Measurements from ENCODE around the gene MPP1.

MPP1 gene

DNA sequence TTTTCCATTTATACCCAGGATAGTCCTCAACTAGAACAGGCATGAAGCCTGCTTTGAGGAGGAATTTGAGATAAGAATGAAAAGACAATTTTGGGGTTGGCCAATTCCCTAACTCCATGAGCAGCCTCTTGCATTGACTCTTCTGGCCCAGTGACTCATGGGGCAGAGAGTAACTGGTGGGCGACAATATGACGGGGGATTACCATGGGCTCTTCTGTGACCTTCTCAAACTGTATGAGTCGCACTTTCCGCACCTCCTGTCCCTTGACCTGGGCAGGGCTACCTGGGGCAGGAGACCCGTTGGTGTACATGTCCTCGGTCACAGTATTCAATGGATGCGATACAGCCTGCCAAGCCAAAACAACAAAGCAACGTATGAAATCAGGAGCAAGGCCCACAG, 13.3 kb downstream of the MPP1 start:
- H3K4me3 ChIP-seq (ENCODE audit: low read depth in 1 of 2, low read length in 2 of 2), result no peak overlapping the region
- no peaks in the 10 kb centered on the region for H3K9me3 ChIP-seq (ENCODE audit: low read length)
- H3K27me3 ChIP-seq (ENCODE audit: control insufficient read depth in 1 of 2, insufficient read depth in 2 of 2, low read length in 2 of 2), result no peaks in the 10 kb centered on the region
- H3K27ac ChIP-seq (ENCODE audit: low read depth, low read length), result no peak overlapping the region
- H3K9ac ChIP-seq (ENCODE audit: low read length), result no peak overlapping the region
- no peaks in the 10 kb centered on the region for H3K4me1 ChIP-seq (ENCODE audit: insufficient read depth, low read length)
- no peaks in the 10 kb centered on the region for H3K36me3 ChIP-seq (ENCODE audit: insufficient read depth, low read length)

GRCh38 chrX:154791467-154791866, 13.8 kb downstream of the MPP1 start:
- H3K4me1 ChIP-seq (ENCODE audit: insufficient read depth, low read length), result no peaks in the 10 kb centered on the region
- H3K27me3 ChIP-seq (ENCODE audit: control insufficient read depth in 1 of 2, insufficient read depth in 2 of 2, low read length in 2 of 2), result no peaks in the 10 kb centered on the region
- H3K27ac ChIP-seq (ENCODE audit: low read depth, low read length), result no peak overlapping the region
- no peaks in the 10 kb centered on the region for H3K9me3 ChIP-seq (ENCODE audit: low read length)
- no peaks in the 10 kb centered on the region for H3K36me3 ChIP-seq (ENCODE audit: insufficient read depth, low read length)
- H3K9ac ChIP-seq (ENCODE audit: low read length), result no peak overlapping the region
- H3K4me3 ChIP-seq (ENCODE audit: low read depth in 1 of 2, low read length in 2 of 2), result no peak overlapping the region

GRCh38 chrX:154785716-154786115, 19.6 kb downstream of the MPP1 start:
- no peaks in the 10 kb centered on the region for H3K27me3 ChIP-seq (ENCODE audit: control insufficient read depth in 1 of 2, insufficient read depth in 2 of 2, low read length in 2 of 2)
- H3K4me1 ChIP-seq (ENCODE audit: insufficient read depth, low read length), result no peaks in the 10 kb centered on the region
- H3K4me3 ChIP-seq (ENCODE audit: low read depth in 1 of 2, low read length in 2 of 2), result no peak overlapping the region
- no peak overlapping the region for H3K9ac ChIP-seq (ENCODE audit: low read length)
- no peaks in the 10 kb centered on the region for H3K9me3 ChIP-seq (ENCODE audit: low read length)
- no peak overlapping the region for H3K27ac ChIP-seq (ENCODE audit: low read depth, low read length)
- H3K36me3 ChIP-seq (ENCODE audit: insufficient read depth, low read length), result no peaks in the 10 kb centered on the region

- Histone ChIP-seq H3K9me3 (ENCODE audit: low read length) (no peaks in the 10 kb centered on the region), H3K4me1 (ENCODE audit: insufficient read depth, low read length) (no peaks in the 10 kb centered on the region), H3K27ac (ENCODE audit: low read depth, low read length) (no peak overlapping the region), H3K4me3 (ENCODE audit: low read depth in 1 of 2, low read length in 2 of 2) (no peak overlapping the region), H3K27me3 (ENCODE audit: control insufficient read depth in 1 of 2, insufficient read depth in 2 of 2, low read length in 2 of 2) (no peaks in the 10 kb centered on the region), H3K9ac (ENCODE audit: low read length) (no peak overlapping the region), H3K36me3 (ENCODE audit: insufficient read depth, low read length) (no peaks in the 10 kb centered on the region)
Observed at GRCh38 chrX:154784149-154784995, 20.9 kb downstream of the MPP1 start.

GRCh38 chrX:154780968-154781367, 24.3 kb downstream of the MPP1 start:
- H3K36me3 ChIP-seq (ENCODE audit: insufficient read depth, low read length), result peaks cover 3% of the 10 kb centered on the region
- H3K27ac ChIP-seq (ENCODE audit: low read depth, low read length), result no peak overlapping the region
- H3K27me3 ChIP-seq (ENCODE audit: control insufficient read depth in 1 of 2, insufficient read depth in 2 of 2, low read length in 2 of 2), result no peaks in the 10 kb centered on the region
- H3K4me1 ChIP-seq (ENCODE audit: insufficient read depth, low read length), result no peaks in the 10 kb centered on the region
- no peaks in the 10 kb centered on the region for H3K9me3 ChIP-seq (ENCODE audit: low read length)
- H3K4me3 ChIP-seq (ENCODE audit: low read depth in 1 of 2, low read length in 2 of 2), result no peak overlapping the region
- H3K9ac ChIP-seq (ENCODE audit: low read length), result no peak overlapping the region

- H3K4me1 ChIP-seq (ENCODE audit: insufficient read depth, low read length), result no peaks in the 10 kb centered on the region
- H3K9ac ChIP-seq (ENCODE audit: low read length), result no peak overlapping the region
- no peak overlapping the region for H3K4me3 ChIP-seq (ENCODE audit: low read depth in 1 of 2, low read length in 2 of 2)
- no peaks in the 10 kb centered on the region for H3K9me3 ChIP-seq (ENCODE audit: low read length)
- no peak overlapping the region for H3K27ac ChIP-seq (ENCODE audit: low read depth, low read length)
- H3K36me3 ChIP-seq (ENCODE audit: insufficient read depth, low read length), result peaks cover 21% of the 10 kb centered on the region
- H3K27me3 ChIP-seq (ENCODE audit: control insufficient read depth in 1 of 2, insufficient read depth in 2 of 2, low read length in 2 of 2), result no peaks in the 10 kb centered on the region
Observed at GRCh38 chrX:154779261-154779660, 26.0 kb downstream of the MPP1 start.

- H3K9me3 ChIP-seq (ENCODE audit: low read length), result no peaks in the 10 kb centered on the region
- no peak overlapping the region for H3K27ac ChIP-seq (ENCODE audit: low read depth, low read length)
- H3K4me3 ChIP-seq (ENCODE audit: low read depth in 1 of 2, low read length in 2 of 2), result no peak overlapping the region
- no peak overlapping the region for H3K9ac ChIP-seq (ENCODE audit: low read length)
- H3K27me3 ChIP-seq (ENCODE audit: control insufficient read depth in 1 of 2, insufficient read depth in 2 of 2, low read length in 2 of 2), result no peaks in the 10 kb centered on the region
- no peaks in the 10 kb centered on the region for H3K4me1 ChIP-seq (ENCODE audit: insufficient read depth, low read length)
- H3K36me3 ChIP-seq (ENCODE audit: insufficient read depth, low read length), result peaks cover 31% of the 10 kb centered on the region
Observed at GRCh38 chrX:154776753-154777152, 28.5 kb downstream of the MPP1 start.

DNA sequence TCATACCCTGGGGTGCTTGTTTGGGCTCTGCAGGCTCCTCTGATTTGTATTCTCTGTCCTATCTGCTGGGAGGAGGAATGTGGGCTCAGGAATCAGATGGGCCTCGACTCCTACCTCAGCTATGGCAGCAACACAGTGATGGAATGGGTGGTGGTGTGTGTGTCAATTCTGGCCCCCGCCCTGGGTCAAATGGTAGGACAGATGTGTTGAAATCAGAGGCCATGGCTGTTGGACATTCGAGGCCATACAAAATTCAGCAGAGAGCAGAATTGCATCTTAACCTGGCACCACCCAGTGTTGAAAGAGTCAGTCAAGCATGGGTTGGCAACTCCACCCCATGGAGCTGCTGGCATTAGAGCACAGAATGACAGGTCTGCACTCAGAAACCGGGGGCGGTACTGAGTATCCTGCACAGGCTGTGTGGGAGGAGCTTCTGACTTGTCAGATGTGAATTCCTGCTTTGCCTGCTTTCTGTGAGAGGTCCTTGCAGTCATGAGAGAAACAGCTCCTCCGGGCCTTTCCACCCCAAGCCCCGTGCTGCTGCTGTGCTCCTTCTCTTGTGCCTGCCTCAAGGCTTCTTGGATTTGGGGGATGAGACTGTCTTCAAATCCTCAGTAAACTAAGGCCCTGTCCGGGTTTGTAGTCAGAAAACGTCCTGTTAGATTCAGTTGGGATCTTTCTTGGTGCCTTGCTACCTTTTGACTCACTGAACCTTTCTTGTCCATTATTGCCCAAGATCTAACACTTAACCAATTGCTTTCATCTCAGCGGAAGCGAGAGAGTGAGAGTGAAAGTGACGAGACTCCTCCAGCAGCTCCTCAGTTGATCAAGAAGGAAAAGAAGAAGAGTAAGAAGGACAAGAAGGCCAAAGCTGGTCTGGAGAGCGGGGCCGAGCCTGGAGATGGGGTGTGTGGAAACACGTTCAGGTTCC, 29.6 kb downstream of the MPP1 start:
- H3K36me3 ChIP-seq (ENCODE audit: insufficient read depth, low read length), result peaks cover 34% of the 10 kb centered on the region
- H3K9me3 ChIP-seq (ENCODE audit: low read length), result no peaks in the 10 kb centered on the region
- no peaks in the 10 kb centered on the region for H3K4me1 ChIP-seq (ENCODE audit: insufficient read depth, low read length)
- H3K9ac ChIP-seq (ENCODE audit: low read length), result no peak overlapping the region
- no peak overlapping the region for H3K4me3 ChIP-seq (ENCODE audit: low read depth in 1 of 2, low read length in 2 of 2)
- H3K27me3 ChIP-seq (ENCODE audit: control insufficient read depth in 1 of 2, insufficient read depth in 2 of 2, low read length in 2 of 2), result no peaks in the 10 kb centered on the region
- H3K27ac ChIP-seq (ENCODE audit: low read depth, low read length), result no peak overlapping the region

DNA sequence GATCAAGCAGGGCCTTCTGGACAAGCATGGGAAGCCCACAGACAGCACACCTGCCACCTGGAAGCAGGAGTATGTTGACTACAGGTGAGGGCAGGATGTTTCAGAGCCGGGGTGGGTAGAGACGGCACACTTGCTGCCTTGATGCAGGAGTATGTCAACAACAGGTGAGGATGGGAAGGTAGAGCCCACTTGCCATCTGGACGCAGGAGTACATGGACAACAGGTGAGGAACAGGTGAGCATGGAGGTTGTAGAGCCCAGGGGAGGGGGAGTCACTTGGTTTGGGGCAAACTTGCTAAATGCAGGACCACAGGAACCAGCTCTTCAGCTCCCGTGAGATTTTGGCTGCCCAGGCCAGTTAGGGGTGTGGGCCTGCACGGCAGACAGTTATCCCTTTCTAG, 30.7 kb downstream of the MPP1 start:
- Histone ChIP-seq H3K4me1 (ENCODE audit: insufficient read depth, low read length) (no peaks in the 10 kb centered on the region), H3K27ac (ENCODE audit: low read depth, low read length) (no peak overlapping the region), H3K9ac (ENCODE audit: low read length) (no peak overlapping the region), H3K4me3 (ENCODE audit: low read depth in 1 of 2, low read length in 2 of 2) (no peak overlapping the region), H3K36me3 (ENCODE audit: insufficient read depth, low read length) (peaks cover 34% of the 10 kb centered on the region), H3K9me3 (ENCODE audit: low read length) (no peaks in the 10 kb centered on the region), H3K27me3 (ENCODE audit: control insufficient read depth in 1 of 2, insufficient read depth in 2 of 2, low read length in 2 of 2) (no peaks in the 10 kb centered on the region)

- Histone ChIP-seq H3K9me3 (ENCODE audit: low read length) (no peaks in the 10 kb centered on the region), H3K9ac (ENCODE audit: low read length) (no peak within 1 kb of the TSS), H3K27ac (ENCODE audit: low read depth, low read length) (no peak within 1 kb of the TSS), H3K4me3 (ENCODE audit: low read depth in 1 of 2, low read length in 2 of 2) (peak within 1 kb of the TSS; percentile 52 to 60), H3K27me3 (ENCODE audit: control insufficient read depth in 1 of 2, insufficient read depth in 2 of 2, low read length in 2 of 2) (no peaks in the 10 kb centered on the region), H3K4me1 (ENCODE audit: insufficient read depth, low read length) (peaks cover 7% of the 10 kb centered on the region), H3K36me3 (ENCODE audit: insufficient read depth, low read length) (peaks cover 24% of the 10 kb centered on the region)
Observed at GRCh38 chrX:154762537-154763296, 42.6 kb downstream of the MPP1 start, which contains the start of gene DKC1. Gene DKC1 (plus strand): TSS chrX:154762864. CDS start chrX:154762966, 102 bp downstream.

- peaks cover 19% of the 10 kb centered on the region for H3K36me3 ChIP-seq (ENCODE audit: insufficient read depth, low read length)
- H3K9ac ChIP-seq (ENCODE audit: low read length), result no peak overlapping the region
- no peaks in the 10 kb centered on the region for H3K9me3 ChIP-seq (ENCODE audit: low read length)
- peaks cover 7% of the 10 kb centered on the region for H3K4me1 ChIP-seq (ENCODE audit: insufficient read depth, low read length)
- H3K4me3 ChIP-seq (ENCODE audit: low read depth in 1 of 2, low read length in 2 of 2), result peak overlapping the region in 1 of 2 donors; percentile 60
- H3K27me3 ChIP-seq (ENCODE audit: control insufficient read depth in 1 of 2, insufficient read depth in 2 of 2, low read length in 2 of 2), result no peaks in the 10 kb centered on the region
- no peak overlapping the region for H3K27ac ChIP-seq (ENCODE audit: low read depth, low read length)
Observed at GRCh38 chrX:154761977-154762536, 43.2 kb downstream of the MPP1 start.
